GM18907 (cell line): ENCODE measurements around the gene SLC4A1.
"Not testable (repeated sequence)": the region's sequence is repeated elsewhere in the genome, so short reads cannot be mapped to it uniquely, and the experiment has no call there.

Experiments
- ATAC-seq: cut with Tn5 transposase; IDR thresholded peaks from one replicate; pipeline ENCODE4 v1.9.1; 2021; ENCODE audit warnings: mild to moderate bottlenecking, moderate library complexity; ENCODE audit not compliant: unreplicated experiment

SLC4A1 gene

DNA sequence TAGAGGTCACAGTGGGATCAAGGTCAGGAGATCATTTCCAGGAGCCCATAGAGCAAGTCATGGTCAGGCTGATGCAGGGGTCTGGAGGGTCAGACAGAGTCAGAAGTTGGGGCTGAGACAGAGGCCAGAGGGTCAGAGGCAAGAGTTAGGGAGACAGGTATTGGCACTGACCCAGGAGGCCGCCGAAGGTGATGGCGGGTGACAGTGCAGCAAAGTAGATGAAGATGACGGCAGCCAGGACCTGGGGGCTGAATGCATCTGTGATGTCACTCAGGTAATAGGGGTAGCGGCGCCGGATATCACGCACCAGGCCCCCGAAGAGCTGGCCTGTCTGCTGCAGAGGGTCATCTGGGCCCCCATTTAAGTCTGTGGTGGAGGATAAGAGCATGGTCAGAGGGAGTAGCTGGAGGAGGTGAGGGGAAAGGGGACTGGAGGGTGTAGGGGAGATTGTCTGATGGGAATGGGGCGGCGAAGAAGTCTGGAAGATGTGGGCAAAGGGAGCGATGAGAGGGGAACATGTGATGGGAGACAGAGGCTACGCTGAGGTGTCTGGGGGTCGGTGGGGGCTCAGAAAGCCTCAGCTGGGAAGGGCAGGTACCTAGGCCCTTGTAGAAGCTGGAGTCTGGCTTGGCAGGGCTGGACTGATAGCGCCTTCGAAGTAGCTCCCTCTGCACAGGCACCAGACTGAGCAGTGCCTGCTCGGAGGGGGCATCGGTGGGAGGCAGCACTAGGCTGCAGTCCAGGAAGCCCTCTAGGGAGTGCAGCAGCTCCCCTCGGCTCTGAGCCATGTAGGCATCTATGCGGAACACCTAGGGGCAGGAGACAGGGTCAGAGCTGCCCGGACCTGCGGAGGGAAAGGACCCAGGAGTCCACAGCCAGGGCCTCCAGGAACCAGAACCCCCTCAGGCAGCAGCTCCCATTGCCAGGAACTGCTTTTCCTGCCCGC is 9.8 kb downstream of the SLC4A1 start:
- no peak for ATAC-seq

DNA sequence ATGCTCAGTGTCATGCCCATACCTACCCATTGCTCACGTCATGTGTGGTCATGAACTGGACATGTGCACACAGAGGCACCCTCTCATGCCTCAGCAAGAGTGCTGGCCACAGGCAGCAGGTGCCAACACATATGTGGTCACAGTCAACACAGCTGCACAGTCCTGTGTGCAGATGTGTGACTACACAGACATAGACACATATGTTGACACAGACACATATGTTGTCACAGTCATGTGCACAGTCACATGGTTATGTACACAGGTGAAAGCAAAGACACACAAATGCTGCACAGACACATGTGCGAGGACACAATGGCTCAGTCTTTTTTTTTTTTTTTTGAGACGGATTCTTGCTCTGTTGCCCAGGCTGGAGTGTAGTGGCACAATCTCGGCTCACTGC is 11.3 kb downstream of the SLC4A1 start:
- no peak for ATAC-seq

DNA sequence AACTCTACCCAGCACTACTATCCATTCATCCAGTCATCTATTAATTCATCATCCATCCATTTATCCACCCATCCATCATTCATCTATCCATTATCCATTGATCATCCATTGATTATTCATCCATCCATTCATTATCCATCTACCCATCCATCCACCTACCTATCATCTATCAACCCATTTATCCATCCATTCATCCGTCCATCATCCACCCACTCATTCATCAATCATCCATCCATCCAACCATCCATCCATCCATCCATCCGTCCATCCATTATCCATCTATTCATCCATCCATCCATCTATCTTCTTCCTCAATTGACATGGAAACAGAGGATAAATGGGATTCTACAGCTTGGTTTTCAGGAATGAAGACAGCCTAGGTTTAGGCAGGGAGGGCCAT is 12.0 kb downstream of the SLC4A1 start:
- no peak for ATAC-seq

DNA sequence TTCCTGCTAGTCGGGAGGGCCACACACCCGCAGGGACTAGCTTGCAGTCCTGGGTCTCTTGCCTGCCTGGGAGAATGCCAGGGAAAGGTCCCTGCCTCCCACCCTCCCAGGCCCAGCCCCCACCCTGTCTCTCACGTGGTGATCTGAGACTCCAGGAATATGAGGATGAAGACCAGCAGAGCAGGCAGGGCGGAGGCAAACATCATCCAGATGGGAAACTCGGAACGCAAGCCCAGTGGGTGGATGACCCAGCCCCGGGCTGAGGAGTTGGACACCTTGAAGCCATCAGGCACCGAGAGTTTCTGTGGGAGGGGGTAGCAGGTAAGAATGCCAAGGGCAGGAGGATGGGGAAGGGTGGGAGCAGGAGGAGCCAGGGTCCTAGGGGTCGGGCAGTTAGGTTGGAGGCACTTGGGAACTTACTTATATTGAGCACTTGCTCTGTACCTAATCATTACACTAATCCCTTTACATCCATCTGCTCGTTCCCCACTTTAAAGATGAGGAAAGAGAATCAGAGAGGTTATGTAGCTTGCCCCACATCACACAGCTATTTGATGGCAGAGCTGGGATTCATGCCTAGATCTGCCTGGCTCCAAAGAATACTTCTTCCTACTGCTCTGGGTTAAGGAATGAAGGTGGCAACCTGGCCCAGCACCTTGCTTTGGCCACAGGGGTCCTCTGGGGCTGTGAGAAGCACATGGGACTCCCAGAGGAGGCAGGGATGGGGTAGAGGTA is 13.4 kb downstream of the SLC4A1 start:
- no peak for ATAC-seq

DNA sequence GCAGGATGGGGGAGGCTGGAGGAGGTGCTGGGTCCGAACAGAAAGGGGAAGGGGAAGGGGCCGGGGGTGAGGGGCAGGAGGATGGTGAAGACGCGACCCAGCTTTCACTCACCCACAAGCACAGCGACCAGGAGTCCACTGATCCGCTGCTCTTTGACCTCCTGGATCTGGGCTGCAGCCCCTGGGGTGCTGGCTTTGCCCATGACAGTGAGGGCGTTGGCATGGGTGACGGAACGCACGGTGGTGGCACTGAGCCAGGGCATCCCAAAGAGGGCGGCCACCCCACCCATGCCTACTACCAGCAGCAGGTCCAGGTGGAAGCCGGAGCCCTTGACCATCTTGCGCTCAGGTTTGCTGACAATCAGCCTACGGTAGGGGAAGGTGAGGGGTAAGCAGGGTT is 14.9 kb downstream of the SLC4A1 start:
- ATAC-seq = no peak

DNA sequence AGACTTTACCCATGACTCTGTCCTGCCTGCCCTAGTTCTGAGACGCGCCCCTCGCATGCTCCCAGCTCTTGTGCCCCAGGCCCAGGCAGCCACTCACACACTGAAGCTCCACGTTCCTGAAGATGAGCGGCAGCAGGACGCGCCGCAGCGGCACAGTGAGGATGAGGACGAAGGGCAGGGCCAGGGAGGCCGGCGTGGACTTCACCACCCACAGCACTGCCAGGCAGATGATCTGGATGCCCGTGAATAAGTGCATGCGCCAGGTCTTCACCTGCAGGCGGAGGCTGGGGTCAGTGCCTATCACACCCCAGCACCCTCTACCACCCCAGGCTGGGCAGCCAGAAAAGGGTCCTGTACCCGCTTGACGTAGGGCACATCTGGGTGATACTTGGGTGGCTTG is 16.9 kb downstream of the SLC4A1 start:
- no peak for ATAC-seq

DNA sequence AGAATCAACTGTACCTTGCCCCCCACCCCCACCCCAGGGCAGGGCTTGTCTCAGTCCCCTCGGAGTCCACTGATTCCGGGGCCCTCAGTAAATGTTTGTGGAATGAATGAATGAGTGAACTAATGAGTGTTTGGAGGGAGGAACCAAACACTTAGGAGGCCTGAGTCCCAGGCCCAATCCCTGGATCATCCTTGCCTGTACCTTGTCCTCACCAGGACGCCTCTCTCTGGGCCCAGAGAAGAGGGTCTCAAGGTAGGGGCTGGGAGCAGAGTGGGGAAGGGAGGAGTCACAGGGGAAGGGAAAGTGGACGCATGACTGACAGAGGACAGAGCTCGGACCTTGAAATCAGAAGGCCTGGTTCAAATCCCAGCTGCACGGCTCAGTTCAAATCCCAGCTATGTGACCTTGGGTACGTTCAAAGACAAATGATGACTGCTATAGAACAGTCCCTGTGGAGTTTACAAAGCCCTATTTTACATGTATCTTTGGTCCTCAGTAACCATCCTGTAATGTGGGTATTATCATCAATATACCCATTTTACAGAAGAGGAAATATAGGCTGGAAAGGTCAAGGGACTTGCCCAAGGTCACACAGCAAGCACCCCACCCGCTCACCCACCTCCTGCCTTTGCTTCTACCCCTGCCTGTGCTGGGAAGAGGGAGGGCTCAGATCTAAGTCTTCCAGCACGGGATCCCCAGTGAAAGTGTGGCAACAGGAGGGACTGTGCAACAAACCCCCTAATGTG is 18.3 kb downstream of the SLC4A1 start:
- ATAC-seq = no peak

DNA sequence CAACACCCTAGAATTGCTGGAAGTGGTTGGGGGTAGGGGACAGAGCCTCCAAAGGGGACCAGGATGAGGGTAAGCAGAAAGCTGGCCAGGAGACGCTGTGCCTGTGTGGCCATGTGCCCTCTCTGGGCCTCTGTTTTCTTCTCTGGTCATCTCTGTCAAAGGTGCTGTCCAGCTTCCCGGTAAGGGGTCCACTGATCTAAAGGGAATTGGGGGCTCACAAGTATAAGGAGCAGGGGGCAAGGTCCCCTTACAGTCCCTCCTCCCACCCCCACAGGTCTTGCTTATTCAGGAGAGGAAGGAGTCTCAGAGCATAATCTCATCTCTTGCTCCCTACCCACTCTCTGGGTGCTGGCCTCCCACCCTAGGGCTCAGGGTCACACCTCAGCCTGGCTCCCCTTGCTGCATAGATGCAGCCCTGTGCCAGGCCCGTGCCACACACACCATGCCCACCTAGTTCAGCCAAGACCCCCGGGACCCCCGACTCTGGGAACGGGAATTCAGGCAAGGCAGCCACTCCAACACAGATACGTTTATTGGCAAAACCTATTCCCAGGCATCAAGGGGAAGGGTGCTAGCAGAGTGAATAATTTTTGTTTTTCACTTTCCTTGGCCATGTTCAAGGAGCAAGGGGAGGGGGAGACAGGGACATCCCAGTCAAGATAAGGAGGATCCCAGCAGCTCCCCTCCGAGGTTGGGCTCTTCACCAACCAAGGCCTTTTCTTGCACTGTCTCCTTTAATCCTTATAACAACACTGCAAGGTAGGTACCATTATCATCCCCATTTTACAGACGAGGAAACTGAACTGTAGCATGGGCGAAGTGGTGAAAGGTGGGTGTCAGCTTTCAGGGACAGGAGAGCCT is 19.8 kb downstream of the SLC4A1 start:
- ATAC-seq = no peak

DNA sequence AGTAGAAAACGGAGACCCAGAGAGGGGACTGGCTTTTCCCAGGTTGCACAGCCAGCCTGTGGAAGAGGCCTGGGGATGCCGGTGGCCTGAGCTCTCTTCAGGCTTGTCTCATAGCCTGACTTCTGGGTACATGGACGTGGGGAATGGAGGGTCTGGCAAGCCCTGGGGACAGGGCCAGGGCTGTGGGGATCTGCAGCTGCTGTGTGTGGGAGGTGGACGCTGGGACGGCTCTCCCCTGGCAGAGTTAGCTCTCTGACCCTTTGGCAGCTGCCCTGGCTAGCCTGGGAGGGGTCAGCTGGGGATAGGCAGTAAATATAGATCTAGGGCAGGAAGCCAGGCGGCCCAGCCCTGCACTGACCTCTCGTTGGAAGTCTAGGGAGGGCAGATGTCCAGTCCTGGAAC is 20.5 kb downstream of the SLC4A1 start:
- ATAC-seq = no peak

DNA sequence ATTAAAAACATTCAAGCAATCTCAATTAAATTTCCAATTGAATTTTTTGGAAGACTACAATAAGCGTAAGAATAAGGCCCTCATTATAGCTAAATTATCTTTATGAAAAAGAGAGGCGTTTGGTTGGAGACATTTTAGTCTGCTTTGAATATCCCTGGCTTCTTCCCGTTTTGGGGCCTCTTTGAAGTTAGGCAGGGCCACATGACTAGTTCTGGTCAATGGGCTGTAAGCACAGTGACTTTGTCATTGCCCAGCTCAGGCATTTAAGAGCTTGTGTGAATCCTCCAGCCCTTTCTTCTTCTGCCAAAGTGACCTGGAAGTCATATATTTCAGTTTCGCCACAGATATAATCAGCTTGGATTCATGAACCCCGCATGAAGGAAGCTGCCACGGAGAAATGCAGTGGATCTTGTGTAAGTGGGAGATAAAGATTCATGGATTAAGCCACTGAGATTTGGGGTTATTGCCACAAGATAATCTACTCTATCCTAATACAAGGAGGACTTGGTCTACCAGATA is 26.8 kb downstream of the SLC4A1 start:
- no peak for ATAC-seq

DNA sequence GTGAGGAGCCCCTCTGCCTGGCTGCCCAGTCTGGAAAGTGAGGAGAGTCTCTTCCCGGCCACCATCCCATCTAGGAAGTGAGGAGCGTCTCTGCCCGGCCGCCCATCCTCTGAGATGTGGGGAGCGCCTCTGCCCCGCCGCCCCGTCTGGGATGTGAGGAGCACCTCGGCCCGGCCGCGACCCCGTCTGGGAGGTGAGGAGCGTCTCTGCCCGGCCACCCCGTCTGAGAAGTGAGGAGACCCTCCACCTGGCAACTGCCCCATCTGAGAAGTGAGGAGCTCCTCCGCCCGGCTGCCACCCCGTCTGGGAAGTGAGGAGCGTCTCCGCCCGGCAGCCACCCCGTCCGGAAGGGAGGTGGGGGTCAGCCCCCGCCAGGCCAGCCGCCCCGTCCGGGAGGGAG is 30.0 kb downstream of the SLC4A1 start:
- ATAC-seq = not testable (repeated sequence)

DNA sequence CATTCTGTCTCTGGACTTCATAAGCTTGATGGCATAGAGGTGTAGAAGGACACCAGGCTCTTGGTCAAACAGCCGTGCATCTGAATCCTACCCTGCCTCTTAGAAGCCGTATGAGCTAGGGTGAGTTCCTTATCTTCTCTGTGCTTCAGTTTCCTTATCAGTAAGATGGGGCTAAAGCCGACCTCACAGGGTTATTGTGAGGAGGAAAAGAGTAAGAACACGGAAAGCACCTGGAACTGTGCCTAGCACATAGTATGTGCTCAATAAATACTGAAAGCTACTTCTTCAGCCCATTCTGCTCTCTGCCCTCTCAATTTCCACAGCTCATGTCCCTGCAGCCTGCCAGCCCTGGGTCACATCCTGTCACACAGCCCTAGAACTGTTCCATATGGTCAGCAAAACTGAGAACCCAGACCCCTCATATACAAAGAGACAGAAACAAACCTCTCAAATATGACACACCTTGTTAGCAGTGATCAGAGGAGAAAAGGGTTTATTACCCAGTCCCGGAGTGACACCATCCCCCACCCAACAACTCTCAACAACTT is 31.4 kb downstream of the SLC4A1 start:
- no peak for ATAC-seq

DNA sequence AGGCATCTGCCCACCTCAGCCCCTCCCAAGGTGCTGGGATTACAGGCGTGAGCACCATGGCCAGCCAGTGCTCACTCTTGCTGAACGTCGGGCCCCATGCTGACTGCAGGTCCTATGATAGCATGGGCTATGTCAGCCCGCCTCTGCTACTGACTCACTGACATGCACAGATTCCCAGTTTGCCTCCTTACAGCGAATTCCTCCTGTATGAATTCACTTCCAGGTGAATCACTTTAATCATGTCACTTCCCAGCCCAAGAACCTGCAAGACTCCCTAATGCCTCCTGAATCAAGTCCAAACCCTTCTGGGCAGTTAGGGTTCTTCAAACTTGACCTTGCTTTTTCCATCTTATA is 32.4 kb downstream of the SLC4A1 start:
- no peak for ATAC-seq

DNA sequence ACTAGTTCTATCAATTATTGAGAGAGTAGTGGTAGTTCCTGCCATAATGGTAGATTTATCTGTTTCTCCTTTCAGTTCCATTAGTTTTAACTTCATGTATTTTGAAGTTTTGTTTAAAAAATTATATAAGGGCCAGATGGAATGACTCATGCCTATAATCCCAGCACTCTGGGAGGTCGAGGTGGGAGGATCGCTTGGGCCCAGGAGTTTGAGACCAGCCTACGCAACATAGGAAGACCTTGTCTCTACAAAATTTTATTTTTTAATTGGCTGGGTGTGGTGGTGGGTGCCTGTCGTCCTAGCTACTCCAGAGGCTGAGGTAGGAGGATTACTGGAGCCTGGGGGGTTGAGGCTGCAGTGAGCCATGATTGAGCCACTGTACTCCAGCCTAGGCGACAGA is 34.4 kb downstream of the SLC4A1 start:
- ATAC-seq = no peak

DNA sequence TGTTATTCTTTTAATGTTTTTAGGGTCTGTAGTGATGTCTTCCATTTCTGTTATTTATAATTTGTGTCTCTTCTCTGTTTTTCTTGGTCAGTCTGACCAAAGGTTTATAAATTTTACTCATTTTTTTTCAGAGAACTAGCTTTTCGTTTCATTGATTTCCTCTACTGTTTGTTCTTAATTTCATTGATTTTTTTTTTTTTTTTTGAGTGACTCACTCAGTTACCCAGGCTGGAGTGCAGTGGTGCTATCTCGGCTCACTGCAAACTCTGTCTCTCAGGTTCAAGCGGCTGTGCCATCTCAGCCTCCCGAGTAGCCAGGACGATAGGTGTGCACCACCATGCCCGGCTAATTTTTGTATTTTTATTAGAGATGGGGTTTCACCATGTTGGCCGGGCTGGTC is 35.9 kb downstream of the SLC4A1 start:
- ATAC-seq = no peak

DNA sequence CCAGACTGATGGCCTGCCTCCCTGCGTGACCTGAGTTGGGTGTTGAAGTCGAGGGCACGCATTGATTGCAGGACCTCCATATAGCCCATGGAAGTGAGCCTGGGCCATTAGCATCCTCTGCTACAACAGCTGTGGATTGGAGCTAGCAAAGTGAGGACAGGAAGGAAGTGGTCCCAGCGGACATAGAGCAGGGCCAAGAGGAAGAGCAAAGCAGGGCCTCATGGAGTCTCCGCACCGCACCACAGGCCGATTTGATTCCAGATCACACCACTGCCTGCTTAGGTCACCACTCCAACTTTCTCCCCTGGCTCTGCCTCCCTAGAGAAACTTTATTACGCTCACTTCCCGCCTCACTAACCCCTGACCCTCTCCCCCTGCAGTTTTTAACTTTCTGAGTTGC is 37.8 kb downstream of the SLC4A1 start:
- ATAC-seq = no peak

DNA sequence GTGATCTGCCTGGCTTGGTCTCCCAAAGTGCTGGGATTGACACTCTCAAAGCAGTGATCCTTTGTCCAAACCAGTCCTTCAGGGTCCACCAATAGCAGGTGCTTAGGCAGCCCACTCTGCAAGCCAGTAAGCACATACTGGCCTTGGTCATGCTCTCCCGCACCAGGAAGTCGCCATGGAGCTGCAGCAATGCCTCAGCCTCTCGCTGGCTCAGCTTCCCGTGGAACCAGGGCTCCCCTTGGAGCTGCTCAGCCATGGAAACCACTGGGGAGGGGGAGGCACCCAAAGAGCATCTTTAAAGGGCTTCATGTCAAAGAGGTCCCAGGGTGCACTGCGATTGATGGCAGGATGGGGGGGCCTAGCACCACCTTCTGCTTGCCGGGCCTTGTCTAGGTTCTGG is 38.8 kb downstream of the SLC4A1 start:
- no peak for ATAC-seq

DNA sequence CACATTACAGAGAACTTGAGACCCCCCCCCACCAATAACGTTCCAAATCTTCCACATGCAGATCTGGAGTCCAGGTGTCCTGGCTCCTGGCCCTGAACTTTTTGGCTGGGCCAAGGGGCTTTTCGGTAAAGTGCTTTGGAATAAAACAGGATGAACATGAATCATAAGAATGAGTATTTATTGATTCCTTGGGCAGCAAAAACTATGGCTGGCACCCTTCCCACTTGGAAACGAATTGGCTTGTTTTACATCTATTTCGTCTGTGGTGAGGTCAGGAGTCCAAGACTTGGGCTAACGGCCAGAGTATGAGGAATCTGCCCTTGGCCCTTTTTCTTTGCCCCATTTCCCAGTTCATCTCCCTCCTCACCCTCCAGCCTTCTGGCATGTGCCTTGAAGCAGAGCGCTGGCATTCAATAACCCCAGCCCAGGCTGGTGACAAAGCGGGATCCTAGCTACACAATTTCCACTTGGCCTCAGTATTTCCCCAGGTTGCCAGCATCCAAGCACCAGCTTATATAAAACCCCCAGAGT is 44.3 kb downstream of the SLC4A1 start:
- no peak for ATAC-seq

DNA sequence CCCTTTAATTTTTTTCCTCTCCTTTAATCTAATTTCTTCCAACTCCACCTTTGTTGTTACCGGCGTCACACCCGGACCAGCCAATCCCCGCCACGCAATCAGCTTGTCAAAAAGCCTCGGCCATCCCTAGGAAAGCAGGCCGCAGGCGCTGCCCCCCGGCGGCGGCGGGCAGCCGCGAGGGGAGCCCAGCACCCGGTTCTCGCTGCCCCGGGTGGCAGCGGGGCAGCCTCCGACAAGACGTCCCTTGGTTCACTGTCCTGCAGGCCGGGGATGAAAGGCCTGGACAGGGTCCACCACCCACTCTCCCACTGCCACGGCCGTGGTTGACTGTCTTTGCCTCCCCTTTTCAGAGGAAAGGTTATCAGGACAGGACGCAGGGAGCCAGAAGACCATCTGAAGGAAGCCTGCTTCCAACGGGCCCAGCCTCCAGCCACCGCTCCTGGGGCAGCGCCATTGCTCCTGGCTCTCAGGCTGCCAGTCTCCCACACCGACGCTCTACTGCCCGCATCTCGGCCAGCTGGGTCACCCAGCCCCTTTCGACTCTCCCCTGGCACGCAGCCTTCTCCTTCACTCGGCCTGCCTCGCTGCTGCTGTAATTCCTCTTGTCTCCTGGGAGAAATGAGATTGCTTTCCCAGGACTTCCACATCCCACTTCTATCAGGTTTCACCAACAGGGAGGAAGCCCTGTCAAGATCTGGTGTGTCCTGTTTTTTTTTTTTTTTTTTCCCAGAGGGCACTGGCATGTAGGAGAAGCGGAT is 45.6 kb downstream of the SLC4A1 start:
- no peak for ATAC-seq

DNA sequence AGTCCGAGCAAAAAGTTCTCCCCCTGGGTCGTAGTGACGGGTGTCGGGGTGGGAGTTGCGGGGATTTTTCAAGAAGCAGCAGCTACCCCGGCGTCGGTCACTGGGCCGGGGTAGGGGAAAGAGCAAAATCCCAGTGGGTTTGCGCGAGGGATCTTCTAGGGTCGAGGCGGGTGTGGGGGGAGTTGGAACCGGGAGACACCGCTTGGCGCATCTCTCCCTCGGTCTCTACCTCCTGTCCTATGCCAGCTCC is 46.1 kb downstream of the SLC4A1 start:
- ATAC-seq = no peak
